Spleen (tissue), 11 donors: ENCODE measurements around the gene PRPF8. TPM values are rescaled to one million over a fixed set of nuclear protein-coding genes. Genes with fewer than 3 reads are reported as not detected.

Source experiments
- DNase-seq: peaks from one replicate; pipeline ENCODE4 v3.0.0-alpha.2; 2020
- H3K27ac ChIP-seq, 8 donors: fragments of 200-600 bp; sonication (generic) in 7 of 8; 1 replicate in 4 of 8; 2 replicates in 4 of 8; pipeline versions ENCODE4 v1.5.0 to v1.8.0; 2016 to 2021; ENCODE audit warnings: inconsistent platforms in 4 of 8, mild to moderate bottlenecking in 4 of 8, moderate library complexity in 1 of 8
- H3K27me3 ChIP-seq, 7 donors: fragments of 200-600 bp; sonication (generic) in 6 of 7; replicated peaks in 1 of 7; 1 replicate in 4 of 7; 2 replicates in 3 of 7; pipeline versions ENCODE4 v1.5.0 to v1.8.0; 2016 to 2021; ENCODE audit warnings: inconsistent platforms in 3 of 7, mild to moderate bottlenecking in 1 of 7
- H3K36me3 ChIP-seq, 6 donors: fragments of 200-600 bp; sonication (generic) in 5 of 6; 1 replicate in 4 of 6; 2 replicates in 2 of 6; pipeline versions ENCODE4 v1.5.0 to v1.8.0; 2016 to 2021; ENCODE audit warnings: inconsistent platforms in 2 of 6
- H3K4me1 ChIP-seq, 6 donors: fragments of 200-600 bp; sonication (generic) in 5 of 6; 1 replicate in 3 of 6; 2 replicates in 3 of 6; pipeline versions ENCODE4 v1.5.0 to v1.8.0; 2016 to 2021; ENCODE audit warnings: inconsistent platforms in 3 of 6
- H3K4me3 ChIP-seq, 8 donors: fragments of 200-600 bp; sonication (generic) in 7 of 8; 1 replicate in 4 of 8; 2 replicates in 4 of 8; pipeline versions ENCODE4 v1.5.0 to v1.8.0; 2016 to 2021; ENCODE audit warnings: inconsistent platforms in 4 of 8, mild to moderate bottlenecking in 4 of 8, moderate library complexity in 2 of 8
- H3K9me3 ChIP-seq, 8 donors: fragments of 200-600 bp; sonication (generic) in 7 of 8; 1 replicate in 4 of 8; 2 replicates in 4 of 8; pipeline versions ENCODE4 v1.5.0 to v1.8.0; 2016 to 2021; ENCODE audit warnings: inconsistent platforms in 4 of 8
- CTCF ChIP-seq, 11 experiments: fragments of 200-600 bp in 7 of 11; fragments of 450-650 bp in 4 of 11; sonication (generic) in 4 of 11; IDR thresholded peaks in 8 of 11; conservative IDR thresholded peaks in 3 of 11; 1 replicate in 7 of 11; 2 replicates in 4 of 11; pipeline versions ENCODE4 v1.4.0 to v1.8.0; 2016 to 2021; ENCODE audit warnings: antibody characterized with exemption in 11 of 11, inconsistent platforms in 4 of 11, mild to moderate bottlenecking in 1 of 11
- POLR2A ChIP-seq, 3 donors: fragments of 450-650 bp; IDR thresholded peaks; one replicate each; pipeline ENCODE4 v1.5.1; 2017; ENCODE audit warnings: antibody characterized with exemption in 3 of 3, mild to moderate bottlenecking in 1 of 3
- POLR2AphosphoS5 ChIP-seq, 3 donors: sonication (generic); formaldehyde crosslinking; IDR thresholded peaks; one replicate each; pipeline ENCODE4 v1.5.1; 2017; ENCODE audit warnings: antibody characterized with exemption in 3 of 3
- WGBS, 5 donors: extraction: QIAGEN DNeasy Blood & Tissue Kit in 3 of 5; methylation state at CpG; one replicate each; pipeline versions ENCODE4 v1.1.5 to v1.1.7; 2013 to 2018; 5-methylcytosine and 5-hydroxymethylcytosine counted together
- intact Hi-C: fragments of 100-400 bp; cut with DNase I; formaldehyde crosslinking; loops from one replicate; pipeline ENCODE4 v1.15.0; 2023; ENCODE audit warnings: low total_unique reads
- polyA plus RNA-seq, 3 donors: library from polyadenylated mRNA; stranded (reverse); fragments of 200-250 nt; gene quantifications; one replicate each; pipeline ENCODE4 v1.2.1, GENCODE V29; 2013
- total RNA-seq, 7 donors: library from RNA; depleted of rRNA in 3 of 7; stranded (reverse); fragments of >200 nt in 3 of 7; fragmentation: NEBNext Ultra II Directional in 4 of 7; extraction: Animal tissue kit (Norgen Biotek cat#: 25700) in 4 of 7; gene quantifications; one replicate each; pipeline versions ENCODE4 v1.1.0 to v1.2.1, GENCODE V29; 2016 to 2021
- donor health status: healthy with polysubstance abuse.
- donor health status: DM: no; HTN: no; CAD: no; lungs with moderate emphysema.
- donor health status: DM: no; HTN: no; CAD: no.
- donor health status: Bipolar disorder and iron deficiency.
- donor health status: healthy.
- donor health status: DM: no; HTN: no; CAD: no.
- donor health status: DM: yes; HTN: yes; CAD: no.

The PRPF8 gene
- total and polyA plus RNA-seq, 10 donors, result 67.2 to 320 (median 239) TPM

- Histone ChIP-seq H3K27ac (peak overlapping the region in 5 of 8 donors; percentile 6 to 96 (median 90)), H3K36me3 (peaks cover 0 to 4% (median 0%) of the 10 kb centered on the region in 6 donors), H3K4me3 (no peak overlapping the region), H3K27me3 (no peaks in the 10 kb centered on the region), H3K4me1 (peaks cover 34 to 81% (median 70%) of the 10 kb centered on the region in 6 donors), H3K9me3 (no peaks in the 10 kb centered on the region)
- TF ChIP-seq CTCF (IDR thresholded peaks at IDR 0.05 in 8 of 11, conservative IDR thresholded peaks at IDR 0.05 in 3 of 11) (peak; percentile 77 to 95 (median 93)), POLR2AphosphoS5 (IDR thresholded peaks at IDR 0.05) (no peak)
- intact Hi-C loops, result loop anchor here (5.0 kb wide), 1 partner anchor 146 kb away; no protein-coding TSS in a partner anchor
- peak; percentile 86 for DNase-seq
- WGBS, 5 donors, result 36 to 45% (median 39%) methylated on average over 11 of the region's 11 CpGs
Measured at GRCh38 chr17:1720856-1721386, 36.3 kb upstream of the PRPF8 start.

- H3K4me1 ChIP-seq, result peaks cover 17 to 84% (median 70%) of the 10 kb centered on the region in 6 donors
- TF ChIP-seq POLR2AphosphoS5 (IDR thresholded peaks at IDR 0.05) (no peak), CTCF (IDR thresholded peaks at IDR 0.05 in 8 of 11, conservative IDR thresholded peaks at IDR 0.05 in 3 of 11) (no peak), POLR2A (IDR thresholded peaks at IDR 0.05) (no peak)
- WGBS, 5 donors, result 80 to 90% (median 83%) methylated on average over 19 of the region's 19 CpGs
- intact Hi-C loops, result no loop called here
- DNase-seq, result peak; percentile 84
- peaks cover 0 to 8% (median 3%) of the 10 kb centered on the region in 6 donors for H3K36me3 ChIP-seq
- H3K27me3 ChIP-seq, result peaks cover 0 to 19% (median 0%) of the 10 kb centered on the region in 7 donors
- H3K4me3 ChIP-seq, result peak overlapping the region in 2 of 8 donors; percentile 90 to 92
- H3K27ac ChIP-seq, result peak overlapping the region in 7 of 8 donors; percentile 96 to 100 (median 99)
- H3K9me3 ChIP-seq, result no peaks in the 10 kb centered on the region
Measured at GRCh38 chr17:1718362-1719165, 33.9 kb upstream of the PRPF8 start.

- Histone ChIP-seq H3K36me3 (peaks cover 0 to 22% (median 16%) of the 10 kb centered on the region in 6 donors), H3K9me3 (no peaks in the 10 kb centered on the region), H3K27me3 (peaks cover 0 to 19% (median 0%) of the 10 kb centered on the region in 7 donors), H3K27ac (peak overlapping the region; percentile 87 to 100 (median 99)), H3K4me1 (peaks cover 15 to 84% (median 71%) of the 10 kb centered on the region in 6 donors), H3K4me3 (peak overlapping the region; percentile 43 to 92 (median 66))
- intact Hi-C loops, result no loop called here
- DNase-seq, result peak; percentile 94
- TF ChIP-seq CTCF (IDR thresholded peaks at IDR 0.05 in 8 of 11, conservative IDR thresholded peaks at IDR 0.05 in 3 of 11) (no peak), POLR2A (IDR thresholded peaks at IDR 0.05) (peak in 1 of 3 donors; percentile 32), POLR2AphosphoS5 (IDR thresholded peaks at IDR 0.05) (peak in 1 of 3 donors; percentile 84)
- WGBS, 5 donors, result 0 to 2% (median 0%) methylated on average over 13 of the region's 13 CpGs
Measured at GRCh38 chr17:1716912-1717695, 32.4 kb upstream of the PRPF8 start.
